Ovary (tissue), 3 donors: ENCODE measurements around the gene DPP7.

Source experiments
- CTCF ChIP-seq, 3 donors: fragments of 450-650 bp in 2 of 3; fragments of 200-600 bp in 1 of 3; IDR thresholded peaks; one replicate each; pipeline versions ENCODE4 v1.5.1 to v1.8.0; 2016 to 2022; ENCODE audit warnings: antibody characterized with exemption in 3 of 3, mild to moderate bottlenecking in 1 of 3
- EP300 ChIP-seq: sonication (generic); formaldehyde crosslinking; IDR thresholded peaks from one replicate; pipeline ENCODE4 v1.6.1; 2017; ENCODE audit warnings: antibody characterized with exemption
- POLR2A ChIP-seq: fragments of 450-650 bp; IDR thresholded peaks from one replicate; pipeline ENCODE4 v1.6.1; 2017; ENCODE audit warnings: antibody characterized with exemption, mild to moderate bottlenecking, moderate library complexity
- donor health status: DM: no; HTN: no; CAD: no.

DNA sequence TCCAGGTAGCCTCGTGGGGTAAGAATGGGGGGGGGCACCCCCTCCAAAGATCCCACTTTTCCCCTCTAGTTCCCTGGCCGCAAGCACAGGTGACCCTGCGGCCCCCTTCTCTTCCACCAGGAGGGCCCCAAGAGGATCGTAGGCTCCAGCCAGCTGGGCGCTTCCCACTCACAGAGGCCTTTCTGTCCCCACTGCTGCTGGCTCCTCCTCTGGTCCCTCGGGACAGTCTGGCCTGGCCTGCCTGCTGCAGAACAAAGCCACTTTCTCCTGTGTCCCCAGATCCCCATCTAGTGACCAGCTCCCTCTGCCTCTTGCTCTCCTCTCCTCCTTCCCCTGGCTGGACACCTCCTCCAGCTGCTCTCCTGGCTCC lies 43.6 kb downstream of the DPP7 start:
- TF ChIP-seq CTCF (IDR thresholded peaks at IDR 0.05) (no peak), POLR2A (no peak), EP300 (no peak)
